ENCODE data around the gene KRTAP4-7. TPM values are rescaled to one million over a fixed set of nuclear protein-coding genes. Genes with fewer than 3 reads are reported as not detected.
A peak's percentile ranks its signal among the peaks of the same experiment; 100 is the strongest.
"Not testable (repeated sequence)": the region's sequence is repeated elsewhere in the genome, so short reads cannot be mapped to it uniquely, and the experiment has no call there.

Gene KRTAP4-7
- total RNA-seq, 6 donors from 2014 or later: not detected

DNA sequence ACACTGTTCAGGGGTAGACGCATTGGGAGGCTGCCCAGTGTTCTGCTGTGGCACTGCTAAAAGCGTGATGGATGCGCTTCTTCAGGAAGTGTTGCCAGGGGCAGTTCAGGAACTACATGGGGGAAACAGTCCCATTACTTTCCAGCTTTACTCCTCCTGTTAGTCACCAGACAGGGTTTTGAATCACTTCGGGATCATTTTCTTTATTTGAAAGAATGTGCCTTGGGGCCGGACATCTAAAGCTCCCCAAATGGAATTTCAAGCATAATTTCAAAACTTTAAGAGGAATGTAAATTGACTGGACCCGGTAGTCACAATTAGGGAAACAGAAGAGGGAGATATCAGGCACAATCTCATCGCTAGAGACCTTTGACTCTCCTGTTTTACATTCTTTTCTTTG lies 35.5 kb upstream of the KRTAP4-7 start:
- Histone ChIP-seq H3K36me3 (no peaks in the 10 kb centered on the region), H3K9me3 (no peaks in the 10 kb centered on the region), H3K27me3 (no peaks in the 10 kb centered on the region), H3K4me3 (no peak overlapping the region), H3K27ac (no peak overlapping the region), H3K4me1 (no peaks in the 10 kb centered on the region)
- DNase-seq (no peak), ATAC-seq (ENCODE audit: low FRiP score in 2 of 2) (no peak)
- TF ChIP-seq, protein P1, sequence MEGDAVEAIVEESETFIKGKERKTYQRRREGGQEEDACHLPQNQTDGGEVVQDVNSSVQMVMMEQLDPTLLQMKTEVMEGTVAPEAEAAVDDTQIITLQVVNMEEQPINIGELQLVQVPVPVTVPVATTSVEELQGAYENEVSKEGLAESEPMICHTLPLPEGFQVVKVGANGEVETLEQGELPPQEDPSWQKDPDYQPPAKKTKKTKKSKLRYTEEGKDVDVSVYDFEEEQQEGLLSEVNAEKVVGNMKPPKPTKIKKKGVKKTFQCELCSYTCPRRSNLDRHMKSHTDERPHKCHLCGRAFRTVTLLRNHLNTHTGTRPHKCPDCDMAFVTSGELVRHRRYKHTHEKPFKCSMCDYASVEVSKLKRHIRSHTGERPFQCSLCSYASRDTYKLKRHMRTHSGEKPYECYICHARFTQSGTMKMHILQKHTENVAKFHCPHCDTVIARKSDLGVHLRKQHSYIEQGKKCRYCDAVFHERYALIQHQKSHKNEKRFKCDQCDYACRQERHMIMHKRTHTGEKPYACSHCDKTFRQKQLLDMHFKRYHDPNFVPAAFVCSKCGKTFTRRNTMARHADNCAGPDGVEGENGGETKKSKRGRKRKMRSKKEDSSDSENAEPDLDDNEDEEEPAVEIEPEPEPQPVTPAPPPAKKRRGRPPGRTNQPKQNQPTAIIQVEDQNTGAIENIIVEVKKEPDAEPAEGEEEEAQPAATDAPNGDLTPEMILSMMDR (IDR thresholded peaks at IDR 0.05): no peak
- TF ChIP-seq POLR2AphosphoS5 (IDR thresholded peaks at IDR 0.05): no peak
- TF ChIP-seq POLR2A (IDR thresholded peaks at IDR 0.05): no peak
- TF ChIP-seq EP300 (IDR thresholded peaks at IDR 0.05): no peak
- WGBS, 2 donors: 66 to 69% methylated on average over 7 of the region's 7 CpGs

DNA sequence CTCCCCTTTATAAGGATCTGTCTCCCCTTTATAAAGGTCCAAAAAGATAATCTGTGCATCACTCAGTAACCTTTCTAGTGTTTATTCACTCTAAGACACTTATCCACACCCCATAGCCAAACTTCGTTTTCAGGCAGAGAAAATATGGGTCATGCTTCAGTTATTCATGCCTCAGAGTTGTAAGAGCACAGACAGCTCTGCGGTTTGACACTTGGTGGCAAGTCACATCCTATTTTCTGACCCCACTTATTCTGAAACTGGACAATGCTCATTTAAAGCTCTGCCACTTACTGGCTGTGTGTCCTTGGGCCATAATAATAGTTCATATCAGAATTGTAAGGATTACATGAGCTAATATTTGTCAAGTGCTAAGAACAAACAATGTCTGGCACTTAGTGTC lies 34.8 kb upstream of the KRTAP4-7 start:
- 51 to 62% methylated on average over 2 of the region's 2 CpGs for WGBS, 2 donors
- no peak for TF ChIP-seq EP300 (IDR thresholded peaks at IDR 0.05)
- TF ChIP-seq, protein P1 (IDR thresholded peaks at IDR 0.05): no peak
- TF ChIP-seq POLR2A (IDR thresholded peaks at IDR 0.05): no peak
- TF ChIP-seq POLR2AphosphoS5 (IDR thresholded peaks at IDR 0.05): no peak
- Histone ChIP-seq H3K36me3 (no peaks in the 10 kb centered on the region), H3K4me1 (no peaks in the 10 kb centered on the region), H3K4me3 (no peak overlapping the region), H3K27me3 (no peaks in the 10 kb centered on the region), H3K9me3 (no peaks in the 10 kb centered on the region), H3K27ac (no peak overlapping the region)
- no peak for DNase-seq
- no peak for ATAC-seq (ENCODE audit: low FRiP score in 2 of 2)

DNA sequence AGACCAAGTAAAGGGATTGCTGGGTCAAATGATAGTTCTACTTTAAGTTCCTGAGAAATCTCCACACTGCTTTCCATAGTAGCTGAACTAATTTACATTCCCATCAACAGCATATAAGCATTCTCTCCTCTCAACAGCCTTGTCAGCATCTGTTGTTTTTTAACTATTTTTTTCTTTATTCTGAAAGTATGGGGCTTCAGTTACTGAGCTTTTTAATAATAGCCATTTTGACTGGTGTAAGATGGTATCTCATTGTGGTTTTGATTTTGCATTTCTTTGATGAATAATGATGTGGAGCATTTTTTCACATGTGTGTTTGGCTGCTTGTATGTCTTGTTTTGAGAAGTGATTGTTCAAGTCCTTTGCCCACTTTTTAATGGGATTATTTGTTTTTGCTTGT lies 31.4 kb upstream of the KRTAP4-7 start:
- DNase-seq (no peak), ATAC-seq (ENCODE audit: low FRiP score in 2 of 2) (no peak)
- Histone ChIP-seq H3K4me3 (no peak overlapping the region), H3K27me3 (no peaks in the 10 kb centered on the region), H3K27ac (no peak overlapping the region), H3K4me1 (no peaks in the 10 kb centered on the region), H3K9me3 (no peaks in the 10 kb centered on the region), H3K36me3 (no peaks in the 10 kb centered on the region)
- no peak for TF ChIP-seq EP300 (IDR thresholded peaks at IDR 0.05)
- TF ChIP-seq, protein P1 (IDR thresholded peaks at IDR 0.05): no peak
- TF ChIP-seq POLR2A (IDR thresholded peaks at IDR 0.05): no peak
- no peak for TF ChIP-seq POLR2AphosphoS5 (IDR thresholded peaks at IDR 0.05)

DNA sequence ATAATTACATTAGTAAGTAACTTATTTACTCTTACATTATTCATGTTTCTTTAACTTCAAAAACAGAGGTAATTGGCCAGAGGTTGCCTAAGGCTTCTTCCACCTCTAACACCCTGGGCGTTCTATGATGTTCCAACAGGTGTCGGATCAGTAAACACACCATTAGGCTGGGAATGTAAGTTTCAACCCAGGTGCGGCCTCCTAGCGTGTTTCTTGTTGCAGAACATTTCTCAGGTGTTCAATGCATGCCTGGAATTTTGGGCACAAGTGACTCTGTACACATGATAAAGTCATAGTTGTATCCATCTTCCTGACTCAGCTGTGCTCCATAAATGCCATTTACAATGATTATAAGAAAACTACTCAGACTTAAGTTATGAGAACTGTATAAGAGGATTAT lies 29.9 kb upstream of the KRTAP4-7 start:
- H3K4me3 ChIP-seq: no peak overlapping the region
- H3K9me3 ChIP-seq: no peaks in the 10 kb centered on the region
- DNase-seq: no peak
- no peak for ATAC-seq (ENCODE audit: low FRiP score in 2 of 2)
- H3K27me3 ChIP-seq: no peaks in the 10 kb centered on the region
- whole genome bisulfite sequencing, 2 donors: 78 to 84% methylated on average over 4 of the region's 4 CpGs
- TF ChIP-seq, protein P1 (IDR thresholded peaks at IDR 0.05): no peak
- TF ChIP-seq POLR2A (IDR thresholded peaks at IDR 0.05): no peak
- no peaks in the 10 kb centered on the region for H3K36me3 ChIP-seq
- no peaks in the 10 kb centered on the region for H3K4me1 ChIP-seq
- no peak overlapping the region for H3K27ac ChIP-seq

DNA sequence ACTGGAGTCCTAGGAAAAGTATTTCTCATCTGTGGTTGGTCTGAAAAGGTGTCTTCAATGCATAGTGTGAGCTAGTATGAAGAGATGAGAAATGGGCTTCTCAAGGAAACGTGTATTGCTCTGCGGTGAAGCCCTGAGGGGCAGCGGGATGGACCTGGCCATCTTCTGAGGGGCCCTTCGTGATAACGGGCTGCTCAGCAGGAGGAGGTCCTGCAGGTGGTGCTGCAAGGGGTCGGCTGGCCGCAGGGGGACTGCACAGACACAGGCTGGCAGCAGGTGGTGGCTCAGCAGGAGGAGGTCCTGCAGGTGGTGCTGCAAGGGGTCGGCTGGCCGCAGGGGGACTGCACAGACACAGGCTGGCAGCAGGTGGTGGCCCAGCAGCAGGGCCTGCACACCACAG lies 29.4 kb upstream of the KRTAP4-7 start:
- H3K36me3 ChIP-seq; H3K4me1 ChIP-seq; H3K9me3 ChIP-seq; H3K4me3 ChIP-seq; ATAC-seq (ENCODE audit: low FRiP score in 2 of 2); H3K27me3 ChIP-seq; H3K27ac ChIP-seq: not testable (repeated sequence)
- peak in 1 of 2 donors; percentile 8 for DNase-seq
- 73 to 90% methylated on average over 4 to 7 of the region's 9 CpGs for WGBS, 2 donors

DNA sequence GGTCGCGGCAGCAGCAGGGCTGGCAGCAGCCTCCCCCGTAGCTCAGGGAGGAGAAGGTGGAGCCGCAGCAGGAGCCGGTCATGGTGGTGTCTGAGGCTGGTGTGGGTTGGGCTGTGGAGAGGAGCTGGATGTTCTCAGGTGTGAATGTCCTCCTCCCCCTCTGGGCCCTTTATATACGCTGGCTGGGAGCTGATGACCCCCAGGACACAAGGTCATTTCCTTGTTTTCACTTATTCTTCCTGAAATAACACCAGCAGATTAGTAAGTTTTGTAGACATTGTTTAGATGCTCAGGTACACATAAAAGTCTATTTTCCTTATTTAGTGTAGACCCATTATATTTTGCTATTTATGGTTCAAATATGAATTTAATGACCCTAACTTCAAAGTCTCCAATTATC lies 28.8 kb upstream of the KRTAP4-7 start, which contains the start of gene KRTAP2-2:
Gene KRTAP2-2, minus strand, starts transcription at position 101 of the 400 bp plus-strand sequence. Its CDS starts 19 bp downstream, at position 82.
- 36 to 67% methylated on average over 1 of the region's 6 CpGs for WGBS, 2 donors
- H3K36me3 ChIP-seq; H3K4me1 ChIP-seq; H3K27me3 ChIP-seq; ATAC-seq (ENCODE audit: low FRiP score in 2 of 2); H3K9me3 ChIP-seq; H3K27ac ChIP-seq; H3K4me3 ChIP-seq; DNase-seq: not testable (repeated sequence)
